ENCODE measurements around the gene RPTOR. TPM values are rescaled to one million over a fixed set of nuclear protein-coding genes. Genes with fewer than 3 reads are reported as not detected.

The RPTOR gene
- total RNA-seq, 6 experiments from 2014 or later: 34.4 to 39.2 (median 35.5) TPM

DNA sequence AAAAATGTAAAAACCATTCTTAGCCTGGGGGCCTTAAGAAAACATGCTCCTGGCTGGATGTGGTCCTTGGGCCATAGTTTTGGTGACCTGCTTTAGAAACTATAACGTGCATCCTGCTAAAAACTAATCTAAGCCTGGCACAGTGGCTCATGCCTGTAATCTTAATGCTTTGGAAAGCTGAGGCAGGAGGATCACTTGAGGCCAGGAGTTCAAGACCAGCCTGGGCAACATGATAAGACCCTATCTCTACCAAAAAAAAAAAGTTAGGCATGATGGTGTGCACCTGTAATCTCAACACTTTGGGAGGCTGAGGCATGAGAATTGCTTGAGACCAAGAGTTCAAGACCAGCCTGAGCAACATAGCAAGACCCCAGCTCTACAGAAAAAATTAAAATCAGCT lies 263.2 kb downstream of the RPTOR start:
- TF ChIP-seq, protein P1, sequence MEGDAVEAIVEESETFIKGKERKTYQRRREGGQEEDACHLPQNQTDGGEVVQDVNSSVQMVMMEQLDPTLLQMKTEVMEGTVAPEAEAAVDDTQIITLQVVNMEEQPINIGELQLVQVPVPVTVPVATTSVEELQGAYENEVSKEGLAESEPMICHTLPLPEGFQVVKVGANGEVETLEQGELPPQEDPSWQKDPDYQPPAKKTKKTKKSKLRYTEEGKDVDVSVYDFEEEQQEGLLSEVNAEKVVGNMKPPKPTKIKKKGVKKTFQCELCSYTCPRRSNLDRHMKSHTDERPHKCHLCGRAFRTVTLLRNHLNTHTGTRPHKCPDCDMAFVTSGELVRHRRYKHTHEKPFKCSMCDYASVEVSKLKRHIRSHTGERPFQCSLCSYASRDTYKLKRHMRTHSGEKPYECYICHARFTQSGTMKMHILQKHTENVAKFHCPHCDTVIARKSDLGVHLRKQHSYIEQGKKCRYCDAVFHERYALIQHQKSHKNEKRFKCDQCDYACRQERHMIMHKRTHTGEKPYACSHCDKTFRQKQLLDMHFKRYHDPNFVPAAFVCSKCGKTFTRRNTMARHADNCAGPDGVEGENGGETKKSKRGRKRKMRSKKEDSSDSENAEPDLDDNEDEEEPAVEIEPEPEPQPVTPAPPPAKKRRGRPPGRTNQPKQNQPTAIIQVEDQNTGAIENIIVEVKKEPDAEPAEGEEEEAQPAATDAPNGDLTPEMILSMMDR (IDR thresholded peaks at IDR 0.05): no peak
- DNase-seq: no peak
- H3K27ac Mint-ChIP-seq: no peak overlapping the region
- peaks cover 18% of the 10 kb centered on the region for H3K9me3 Mint-ChIP-seq
- H3K27me3 Mint-ChIP-seq (ENCODE audit: insufficient read depth): no peaks in the 10 kb centered on the region; the same call in 1 of the 2 replicates
- peaks cover 48% of the 10 kb centered on the region for H3K36me3 Mint-ChIP-seq (ENCODE audit: low read depth)
- no peaks in the 10 kb centered on the region for H3K4me1 Mint-ChIP-seq (ENCODE audit: low read depth)
- no peak overlapping the region for H3K4me3 Mint-ChIP-seq

DNA sequence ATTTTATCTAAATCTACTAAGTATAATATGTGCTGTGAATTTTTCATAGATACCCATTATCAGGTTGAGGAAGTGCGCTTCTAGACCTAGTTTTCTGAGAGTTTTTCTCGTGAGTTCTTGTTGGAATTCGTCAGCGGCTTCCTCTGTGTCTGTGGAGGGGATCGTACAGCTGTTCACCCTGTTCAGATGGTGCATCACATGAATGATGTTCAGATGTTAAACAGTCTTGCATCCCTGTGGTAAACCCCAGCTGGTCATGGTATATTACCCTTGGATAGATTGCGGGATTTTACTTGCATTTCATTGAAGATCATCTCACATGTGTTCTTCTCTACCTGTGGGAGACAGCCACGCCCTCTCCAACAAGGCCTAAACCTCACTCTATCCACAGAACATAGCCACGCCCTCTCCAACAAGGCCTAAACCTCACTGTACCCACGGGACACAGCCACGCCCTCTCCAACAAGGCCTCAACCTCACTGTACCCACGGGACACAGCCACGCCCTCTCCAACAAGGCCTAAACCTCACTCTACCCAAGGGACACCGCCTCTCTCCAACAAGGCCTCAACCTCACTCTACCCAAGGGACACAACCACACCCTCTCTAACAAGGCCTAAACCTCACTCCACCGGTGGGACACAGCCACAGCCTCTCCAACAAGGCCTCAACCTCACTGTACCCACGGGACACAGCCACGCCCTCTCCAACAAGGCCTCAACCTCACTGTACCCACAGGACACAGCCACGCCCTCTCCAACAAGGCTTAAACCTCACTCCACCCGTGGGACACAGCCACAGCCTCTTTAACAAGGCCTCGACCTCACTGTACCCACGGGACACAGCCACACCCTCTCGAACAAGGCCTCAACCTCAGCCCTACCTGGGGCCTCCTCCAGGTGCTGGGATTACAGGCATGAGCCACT lies 266.8 kb downstream of the RPTOR start:
- no peak for DNase-seq
- Mint-ChIP-seq H3K9me3 (peaks cover 14% of the 10 kb centered on the region), H3K27me3 (ENCODE audit: insufficient read depth) (peaks cover 3% of the 10 kb centered on the region), H3K27ac (no peak overlapping the region), H3K4me3 (no peak overlapping the region), H3K36me3 (ENCODE audit: low read depth) (peaks cover 40% of the 10 kb centered on the region), H3K4me1 (ENCODE audit: low read depth) (no peaks in the 10 kb centered on the region)
- TF ChIP-seq, protein P1 (IDR thresholded peaks at IDR 0.05): no peak

DNA sequence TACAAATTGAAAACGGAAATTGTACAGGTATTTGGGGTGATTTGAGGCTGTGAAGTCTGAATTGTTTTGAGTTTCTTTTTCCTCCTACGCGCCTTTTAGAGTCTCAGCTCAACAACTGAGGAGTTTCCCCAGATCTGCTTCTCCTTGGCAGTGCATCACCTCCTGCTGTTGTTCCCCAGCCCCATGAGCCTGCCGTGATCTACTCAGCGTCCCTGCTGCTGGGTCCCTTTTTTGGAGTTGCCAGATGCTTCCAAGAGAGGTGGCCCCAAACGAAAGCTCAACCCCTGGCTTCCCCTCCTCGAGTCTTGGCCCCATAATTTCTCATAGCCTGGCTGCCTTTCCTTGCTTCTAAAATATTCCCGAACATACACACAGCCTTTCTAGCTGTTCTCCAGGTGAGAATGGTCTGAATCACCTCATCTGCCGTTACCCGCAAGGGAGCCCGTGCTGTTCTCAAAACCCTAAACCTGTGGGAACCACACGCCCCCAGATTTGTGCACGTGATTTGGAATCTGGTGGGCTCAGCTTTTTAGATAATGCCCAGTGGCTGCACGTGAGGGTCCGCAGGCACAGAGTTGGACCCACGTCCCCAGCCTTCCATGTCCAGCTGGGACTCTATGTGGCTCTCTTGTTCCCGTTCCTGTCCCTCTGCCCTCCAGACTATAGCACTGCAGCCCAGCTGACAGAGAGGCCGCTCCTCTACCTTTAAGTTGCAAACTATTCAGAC lies 267.9 kb downstream of the RPTOR start:
- DNase-seq: no peak
- TF ChIP-seq, protein P1 (IDR thresholded peaks at IDR 0.05): no peak
- Mint-ChIP-seq H3K27me3 (ENCODE audit: insufficient read depth) (peaks cover 3% of the 10 kb centered on the region), H3K9me3 (peaks cover 3% of the 10 kb centered on the region), H3K36me3 (ENCODE audit: low read depth) (peaks cover 29% of the 10 kb centered on the region), H3K4me3 (no peak overlapping the region), H3K27ac (no peak overlapping the region), H3K4me1 (ENCODE audit: low read depth) (peaks cover 4% of the 10 kb centered on the region)

DNA sequence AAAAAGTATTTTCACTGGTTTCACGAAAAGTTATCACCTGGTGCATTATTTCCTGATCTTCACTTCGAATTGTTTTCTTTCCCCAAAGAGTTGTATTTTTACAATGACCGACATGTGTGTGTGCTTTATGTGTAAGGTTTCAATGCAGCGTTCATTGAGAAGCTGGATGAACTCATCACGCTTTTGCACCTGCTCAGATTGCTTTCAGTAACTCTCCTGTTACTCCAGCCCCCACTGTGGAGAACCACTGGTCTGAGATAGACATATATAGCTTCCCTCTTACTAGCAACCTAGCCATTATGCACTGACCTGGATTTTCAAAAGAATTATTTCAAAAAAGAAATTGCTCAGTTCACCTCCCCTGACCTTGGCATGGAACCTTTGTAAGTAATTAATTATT lies 268.7 kb downstream of the RPTOR start:
- Mint-ChIP-seq H3K9me3 (no peaks in the 10 kb centered on the region; the same call in 1 of the 2 replicates), H3K27me3 (ENCODE audit: insufficient read depth) (peaks cover 3% of the 10 kb centered on the region), H3K4me3 (no peak overlapping the region), H3K4me1 (ENCODE audit: low read depth) (peaks cover 12% of the 10 kb centered on the region), H3K27ac (no peak overlapping the region), H3K36me3 (ENCODE audit: low read depth) (peaks cover 24% of the 10 kb centered on the region)
- TF ChIP-seq, protein P1 (IDR thresholded peaks at IDR 0.05): no peak
- DNase-seq: no peak

DNA sequence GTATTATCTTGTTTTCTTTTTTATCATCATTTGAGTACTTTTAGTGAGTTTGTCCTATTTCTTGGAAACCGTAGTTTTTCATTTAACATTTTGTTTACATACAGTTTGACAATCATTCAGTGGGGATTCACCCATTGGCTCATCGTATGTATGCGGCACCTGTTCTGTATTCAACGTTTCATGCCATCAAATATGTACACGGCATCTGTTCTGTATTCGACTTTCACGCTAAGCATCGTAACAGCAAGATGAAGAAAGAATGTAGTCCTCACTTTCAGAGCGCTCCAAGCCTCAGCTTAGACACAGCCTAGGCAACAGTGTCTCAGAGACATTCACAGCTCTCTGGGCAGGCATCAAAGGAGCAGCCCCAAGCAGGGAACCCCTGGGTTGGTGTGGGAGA lies 269.9 kb downstream of the RPTOR start:
- H3K4me1 Mint-ChIP-seq (ENCODE audit: low read depth): peaks cover 17% of the 10 kb centered on the region
- peaks cover 3% of the 10 kb centered on the region for H3K27me3 Mint-ChIP-seq (ENCODE audit: insufficient read depth)
- H3K27ac Mint-ChIP-seq: no peak overlapping the region
- no peaks in the 10 kb centered on the region for H3K9me3 Mint-ChIP-seq
- TF ChIP-seq, protein P1 (IDR thresholded peaks at IDR 0.05): no peak
- H3K4me3 Mint-ChIP-seq: no peak overlapping the region
- DNase-seq: no peak
- H3K36me3 Mint-ChIP-seq (ENCODE audit: low read depth): peaks cover 17% of the 10 kb centered on the region

Measured in HFFc6 (cell line).